ENCODE measurements around the gene SERPINA1.

SERPINA1 gene

DNA sequence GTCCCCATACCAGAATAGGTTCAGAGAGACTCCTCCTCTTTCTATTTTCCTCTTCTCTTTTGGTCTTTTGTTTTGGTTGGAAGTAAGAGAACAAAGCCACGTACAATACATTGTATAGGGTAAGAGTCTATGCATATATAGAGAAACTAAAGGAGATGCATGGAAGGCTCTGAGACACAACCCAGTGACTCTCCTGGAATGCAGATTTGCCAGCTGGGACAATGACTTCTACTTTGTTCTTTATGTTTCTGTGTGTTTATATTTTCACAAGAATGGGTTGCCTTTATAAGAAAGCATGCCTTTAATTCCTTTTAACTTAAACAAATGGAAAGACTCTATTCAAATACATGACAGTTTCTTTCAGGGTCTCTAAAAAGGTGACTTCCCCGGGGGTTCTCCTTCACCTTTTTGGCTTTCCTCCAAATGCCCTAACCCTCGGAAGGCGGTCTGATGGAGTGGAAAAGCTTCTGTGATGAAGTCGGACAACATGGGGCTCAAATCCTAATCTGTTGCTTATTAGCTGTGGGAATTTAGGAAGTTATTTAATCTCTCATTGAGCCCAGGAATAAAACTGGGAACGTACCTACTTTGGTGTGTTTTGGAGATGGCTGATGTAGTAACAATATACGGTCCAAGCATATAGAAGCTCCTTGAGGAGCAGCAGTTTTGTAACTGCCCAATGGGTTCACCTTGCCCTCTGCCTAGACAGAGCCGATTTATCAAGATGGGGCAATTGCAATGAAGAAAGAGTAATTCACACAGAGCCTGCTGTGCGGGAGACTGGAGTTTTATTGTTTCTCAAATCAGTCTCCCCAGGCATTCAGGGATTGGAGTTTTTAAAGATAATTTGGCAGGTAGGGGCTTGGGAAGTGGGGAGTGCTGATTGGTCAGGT lies 9.1 kb upstream of the SERPINA1 start:
- no peak for TF ChIP-seq CTCF (IDR thresholded peaks at IDR 0.05; ENCODE audit: borderline replicate concordance, insufficient read depth, low read depth, low read length)
- no peak overlapping the region for H3K4me3 ChIP-seq (ENCODE audit: low read depth, low read length)

- TF ChIP-seq CTCF (IDR thresholded peaks at IDR 0.05; ENCODE audit: borderline replicate concordance, insufficient read depth, low read depth, low read length), result no peak
Observed at GRCh38 chr14:94396628-94397225, 8.3 kb upstream of the SERPINA1 start.

GRCh38 chr14:94395888-94396574 lies 7.6 kb upstream of the SERPINA1 start:
- no peak overlapping the region for H3K4me3 ChIP-seq (ENCODE audit: low read depth, low read length)
- no peak for TF ChIP-seq CTCF (IDR thresholded peaks at IDR 0.05; ENCODE audit: borderline replicate concordance, insufficient read depth, low read depth, low read length)

More at GRCh38 chr14:94396628-94397225, 8.3 kb upstream of the SERPINA1 start:
- H3K4me3 ChIP-seq (ENCODE audit: low read depth, low read length), result no peak overlapping the region

DNA sequence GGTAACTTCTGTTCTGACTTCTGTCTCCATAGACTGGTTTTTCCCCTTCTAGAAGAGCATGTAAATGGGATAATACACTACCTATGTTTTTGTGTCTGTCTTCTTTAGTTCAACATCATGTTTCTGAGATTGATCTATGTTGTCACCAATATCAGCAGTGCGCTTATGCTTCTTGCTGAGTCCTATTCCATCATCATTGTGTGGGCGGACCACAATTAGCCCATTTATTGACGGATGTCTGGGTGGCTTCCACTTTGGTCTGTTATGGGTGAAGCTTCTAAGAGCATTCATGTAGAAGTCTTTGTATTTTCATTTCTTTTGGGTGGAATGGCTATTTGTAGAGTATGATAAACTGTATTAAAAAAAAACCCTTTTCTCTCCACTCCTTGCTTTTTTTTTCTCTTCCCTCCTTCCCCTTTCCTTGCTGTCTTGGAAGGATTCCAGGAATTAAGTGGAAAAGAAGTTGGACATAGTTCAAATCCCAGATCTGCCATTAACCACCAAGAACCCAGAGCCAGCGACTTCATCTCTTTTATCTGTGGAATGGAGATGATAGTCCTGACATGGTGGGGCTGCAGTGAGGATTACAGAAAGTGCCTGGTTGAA lies 7.0 kb upstream of the SERPINA1 start:
- no peak overlapping the region for H3K4me3 ChIP-seq (ENCODE audit: low read depth, low read length)
- no peak for TF ChIP-seq CTCF (IDR thresholded peaks at IDR 0.05; ENCODE audit: borderline replicate concordance, insufficient read depth, low read depth, low read length)

DNA sequence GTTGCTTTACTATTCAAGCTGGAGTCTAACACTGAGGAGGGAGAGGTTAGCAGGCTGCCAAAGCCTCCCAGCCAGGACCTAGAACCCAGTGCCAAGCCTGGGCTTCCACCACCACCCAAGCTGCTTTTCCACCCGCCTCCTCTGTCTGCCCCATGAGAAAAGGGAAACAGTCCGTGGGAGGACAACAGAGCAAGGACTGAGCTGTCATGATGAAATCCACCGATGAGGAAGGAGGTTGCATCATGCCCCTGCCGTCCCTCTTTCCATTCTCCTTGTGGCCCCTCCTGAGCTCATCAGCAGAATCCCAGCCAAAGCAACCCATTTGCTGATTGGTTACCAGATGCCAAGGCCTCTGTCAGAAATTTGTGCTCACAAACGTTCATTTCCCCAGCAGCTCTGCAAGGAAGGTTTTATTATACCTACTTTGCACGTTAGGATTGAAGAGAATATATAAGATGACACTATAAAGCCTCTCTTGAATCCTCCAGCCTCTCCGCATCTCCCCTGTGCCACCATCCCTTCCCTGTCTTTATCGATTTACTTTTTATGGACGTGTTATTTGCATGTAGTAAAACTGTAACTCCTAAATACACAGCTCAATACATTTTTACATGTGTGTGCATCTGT lies 6.3 kb upstream of the SERPINA1 start:
- no peak for TF ChIP-seq CTCF (IDR thresholded peaks at IDR 0.05; ENCODE audit: borderline replicate concordance, insufficient read depth, low read depth, low read length)
- no peak overlapping the region for H3K4me3 ChIP-seq (ENCODE audit: low read depth, low read length)

- TF ChIP-seq CTCF (IDR thresholded peaks at IDR 0.05; ENCODE audit: borderline replicate concordance, insufficient read depth, low read depth, low read length), result no peak
- H3K4me3 ChIP-seq (ENCODE audit: low read depth, low read length), result no peak overlapping the region
Observed at GRCh38 chr14:94394025-94394493, 5.7 kb upstream of the SERPINA1 start.

Measured in GM12875 (cell line).